Neural cell (in vitro differentiated cells): ENCODE measurements around the gene TMC7. TPM values are rescaled to one million over a fixed set of nuclear protein-coding genes. Genes with fewer than 3 reads are reported as not detected.

Experiments used
- H2AFZ ChIP-seq: fragments of 200-600, 300-800 bp; sonication (generic), shearing (Covaris generic); 2 replicates; pipeline ENCODE4 v1.6.0; 2014; ENCODE audit warnings: low read depth, mild to moderate bottlenecking, antibody characterized with exemption, low read length, moderate library complexity
- H3F3A ChIP-seq: fragments of 200-600 bp; shearing (Covaris generic); 2 replicates; pipeline ENCODE4 v1.6.1; 2016; ENCODE audit warnings: mild to moderate bottlenecking, moderate library complexity, mixed read lengths, antibody characterized with exemption, low read length; ENCODE audit not compliant: insufficient read depth, poor library complexity, severe bottlenecking
- H3K27ac ChIP-seq: fragments of 200-600, 300-800 bp; sonication (generic), shearing (Covaris generic); 2 replicates; pipeline ENCODE4 v1.5.1; 2014; ENCODE audit warnings: mild to moderate bottlenecking, low read length, moderate library complexity
- H3K27me3 ChIP-seq: fragments of 300-800, 200-600 bp; sonication (generic), shearing (Covaris generic); 2 replicates; pipeline ENCODE4 v1.6.0; 2014; ENCODE audit warnings: mild to moderate bottlenecking, low read depth, low read length, moderate library complexity; ENCODE audit not compliant: insufficient read depth
- H3K36me3 ChIP-seq: fragments of 300-800, 200-600 bp; sonication (generic), shearing (Covaris generic); 2 replicates; pipeline ENCODE4 v1.5.1; 2014; ENCODE audit warnings: mild to moderate bottlenecking, antibody characterized with exemption, low read length, moderate library complexity; ENCODE audit not compliant: insufficient read depth
- H3K4me2 ChIP-seq: fragments of 300-800, 200-600 bp; sonication (generic), shearing (Covaris generic); 2 replicates; pipeline ENCODE4 v1.6.0; 2014; ENCODE audit warnings: mild to moderate bottlenecking, low read length
- H3K4me3 ChIP-seq: fragments of 300-800, 200-600 bp; sonication (generic), shearing (Covaris generic); 2 replicates; pipeline ENCODE4 v1.5.1; 2014; ENCODE audit warnings: mild to moderate bottlenecking, low read length, moderate library complexity
- H3K79me2 ChIP-seq: fragments of 200-600 bp; shearing (Covaris generic); replicated peaks from 2 replicates; pipeline ENCODE4 v1.6.0; 2014; ENCODE audit warnings: mild to moderate bottlenecking, low read length, moderate library complexity; ENCODE audit not compliant: insufficient read depth
- H3K9ac ChIP-seq: fragments of 300-800, 200-600 bp; sonication (generic), shearing (Covaris generic); 2 replicates; pipeline ENCODE4 v1.6.1; 2016; ENCODE audit warnings: mild to moderate bottlenecking, low read length, mixed read lengths
- H3K9me2 ChIP-seq: fragments of 200-600 bp; shearing (Covaris generic); 2 replicates; pipeline ENCODE4 v1.6.1; 2016; ENCODE audit warnings: mild to moderate bottlenecking, low read length, mixed read lengths; ENCODE audit not compliant: insufficient read depth
- H3K9me3 ChIP-seq: fragments of 200-600, 300-800 bp; sonication (generic), shearing (Covaris generic); 2 replicates; pipeline ENCODE4 v1.6.1; 2016; ENCODE audit warnings: mild to moderate bottlenecking, mixed run types, low read length, moderate library complexity, mixed read lengths
- H4K20me1 ChIP-seq: fragments of 200-600 bp; shearing (Covaris generic); 2 replicates; pipeline ENCODE4 v1.6.1; 2016; ENCODE audit warnings: mild to moderate bottlenecking, mixed run types; ENCODE audit not compliant: insufficient read depth
- CTCF ChIP-seq: fragments of 450-650 bp; IDR thresholded peaks from 2 replicates; pipeline ENCODE4 v1.5.1; 2014; ENCODE audit warnings: antibody characterized with exemption, mild to moderate bottlenecking, moderate library complexity; ENCODE audit not compliant: poor library complexity, severe bottlenecking
- EP300 ChIP-seq: fragments of 450-650 bp; conservative IDR thresholded peaks from 2 replicates; pipeline ENCODE4 v1.6.1; 2014; ENCODE audit warnings: antibody characterized with exemption, mild to moderate bottlenecking, moderate library complexity; ENCODE audit not compliant: poor library complexity, severe bottlenecking
- EZH2 ChIP-seq: fragments of 200-600, 300-800 bp; shearing (Covaris generic), sonication (generic); IDR thresholded peaks from 2 replicates; pipeline ENCODE4 v1.6.1; 2014; ENCODE audit warnings: antibody characterized with exemption, low read length, borderline replicate concordance, mild to moderate bottlenecking; ENCODE audit not compliant: insufficient read depth, poor library complexity, severe bottlenecking
- MXI1 ChIP-seq: fragments of 450-650 bp; conservative IDR thresholded peaks from 2 replicates; pipeline ENCODE4 v1.6.1; 2014; ENCODE audit warnings: antibody characterized with exemption, mild to moderate bottlenecking; ENCODE audit not compliant: poor library complexity, severe bottlenecking
- POLR2AphosphoS5 ChIP-seq: IDR thresholded peaks from 2 replicates; pipeline ENCODE4 v1.6.1; 2012
- RAD21 ChIP-seq: fragments of 450-650 bp; conservative IDR thresholded peaks from 2 replicates; pipeline ENCODE4 v1.6.1; 2014; ENCODE audit warnings: antibody characterized with exemption, mild to moderate bottlenecking, moderate library complexity
- REST ChIP-seq: IDR thresholded peaks from 2 replicates; pipeline ENCODE4 v1.6.1; 2012; ENCODE audit warnings: borderline replicate concordance
- SMC3 ChIP-seq: fragments of 450-650 bp; conservative IDR thresholded peaks from 2 replicates; pipeline ENCODE4 v1.6.1; 2014; ENCODE audit warnings: antibody characterized with exemption, mild to moderate bottlenecking, moderate library complexity; ENCODE audit not compliant: poor library complexity
- TAF1 ChIP-seq: IDR thresholded peaks from 2 replicates; pipeline ENCODE4 v1.6.1; 2012; ENCODE audit warnings: low read depth
- polyA plus RNA-seq: library from polyadenylated mRNA; depleted of rRNA; stranded (reverse); fragments of >200 nt; gene quantifications from 2 replicates; pipeline ENCODE4 v1.2.3, GENCODE V29; 2014

The TMC7 gene
- polyA plus RNA-seq, 1 donor from 2014 or later, result 3.5 TPM

GRCh38 chr16:18941471-18941870 is 42.3 kb upstream of the TMC7 start:
- no peaks in the 10 kb centered on the region for H3F3A ChIP-seq
- no peaks in the 10 kb centered on the region for H4K20me1 ChIP-seq
- H3K4me3 ChIP-seq, result no peak overlapping the region
- no peak overlapping the region for H3K27ac ChIP-seq
- no peaks in the 10 kb centered on the region for H3K27me3 ChIP-seq
- TF ChIP-seq POLR2AphosphoS5, result no peak
- TF ChIP-seq CTCF, result no peak
- TF ChIP-seq RAD21, result no peak
- no peak for TF ChIP-seq TAF1
- TF ChIP-seq SMC3, result no peak
- no peak for TF ChIP-seq REST
- no peak for TF ChIP-seq EP300
- TF ChIP-seq MXI1, result no peak
- no peak for TF ChIP-seq EZH2
- no peak overlapping the region for H2AFZ ChIP-seq
- no peak overlapping the region for H3K4me2 ChIP-seq
- no peaks in the 10 kb centered on the region for H3K9me2 ChIP-seq
- no peaks in the 10 kb centered on the region for H3K36me3 ChIP-seq
- H3K79me2 ChIP-seq, result no peaks in the 10 kb centered on the region
- H3K9me3 ChIP-seq, result no peaks in the 10 kb centered on the region
- no peak overlapping the region for H3K9ac ChIP-seq

- Histone ChIP-seq H3K27me3 (no peaks in the 10 kb centered on the region), H3K9me2 (no peaks in the 10 kb centered on the region), H3K4me2 (no peak overlapping the region), H3K9ac (no peak overlapping the region), H4K20me1 (no peaks in the 10 kb centered on the region), H3K79me2 (no peaks in the 10 kb centered on the region), H2AFZ (no peak overlapping the region), H3K36me3 (no peaks in the 10 kb centered on the region), H3K9me3 (no peaks in the 10 kb centered on the region), H3F3A (no peaks in the 10 kb centered on the region), H3K27ac (no peak overlapping the region), H3K4me3 (no peak overlapping the region)
- TF ChIP-seq TAF1 (no peak), SMC3 (no peak), CTCF (no peak), REST (no peak), EP300 (no peak), RAD21 (no peak), MXI1 (no peak), EZH2 (no peak), POLR2AphosphoS5 (no peak)
Measured at GRCh38 chr16:18942061-18942460, 41.7 kb upstream of the TMC7 start.
